PC-9 (cell line): ENCODE results near the gene SCN8A.

Experiments
- EZH2 ChIP-seq: fragments of 200-600 bp; sonication (generic); IDR thresholded peaks from 2 replicates; pipeline ENCODE4 v1.8.0; 2017; ENCODE audit warnings: antibody characterized with exemption, low read depth
- TF ChIP-seq, protein P1 (sequence below): fragments of 200-600 bp; sonication (generic); conservative IDR thresholded peaks from 2 replicates; pipeline ENCODE4 v1.6.1; 2017; ENCODE audit warnings: mixed run types, antibody characterized with exemption, mild to moderate bottlenecking, moderate library complexity

- TF ChIP-seq, protein P1, sequence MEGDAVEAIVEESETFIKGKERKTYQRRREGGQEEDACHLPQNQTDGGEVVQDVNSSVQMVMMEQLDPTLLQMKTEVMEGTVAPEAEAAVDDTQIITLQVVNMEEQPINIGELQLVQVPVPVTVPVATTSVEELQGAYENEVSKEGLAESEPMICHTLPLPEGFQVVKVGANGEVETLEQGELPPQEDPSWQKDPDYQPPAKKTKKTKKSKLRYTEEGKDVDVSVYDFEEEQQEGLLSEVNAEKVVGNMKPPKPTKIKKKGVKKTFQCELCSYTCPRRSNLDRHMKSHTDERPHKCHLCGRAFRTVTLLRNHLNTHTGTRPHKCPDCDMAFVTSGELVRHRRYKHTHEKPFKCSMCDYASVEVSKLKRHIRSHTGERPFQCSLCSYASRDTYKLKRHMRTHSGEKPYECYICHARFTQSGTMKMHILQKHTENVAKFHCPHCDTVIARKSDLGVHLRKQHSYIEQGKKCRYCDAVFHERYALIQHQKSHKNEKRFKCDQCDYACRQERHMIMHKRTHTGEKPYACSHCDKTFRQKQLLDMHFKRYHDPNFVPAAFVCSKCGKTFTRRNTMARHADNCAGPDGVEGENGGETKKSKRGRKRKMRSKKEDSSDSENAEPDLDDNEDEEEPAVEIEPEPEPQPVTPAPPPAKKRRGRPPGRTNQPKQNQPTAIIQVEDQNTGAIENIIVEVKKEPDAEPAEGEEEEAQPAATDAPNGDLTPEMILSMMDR, result no peak
- no peak for TF ChIP-seq EZH2
Observed at GRCh38 chr12:51755251-51755650, 164.2 kb downstream of the SCN8A start.
